Testis (tissue), 2 donors: ENCODE measurements around the gene TCF3.

Source experiments
- POLR2A ChIP-seq: fragments of 450-650 bp; IDR thresholded peaks from one replicate; pipeline ENCODE4 v1.6.1; 2017; ENCODE audit warnings: antibody characterized with exemption, mild to moderate bottlenecking, moderate library complexity
- TF ChIP-seq, protein P1 (sequence below), 3 experiments: fragments of 450-650 bp in 2 of 3; fragments of 200-600 bp in 1 of 3; sonication (generic) in 1 of 3; IDR thresholded peaks; one replicate each; pipeline ENCODE4 v1.5.1; 2016 to 2019; ENCODE audit warnings: antibody characterized with exemption in 3 of 3, mild to moderate bottlenecking in 2 of 3, moderate library complexity in 1 of 3

DNA sequence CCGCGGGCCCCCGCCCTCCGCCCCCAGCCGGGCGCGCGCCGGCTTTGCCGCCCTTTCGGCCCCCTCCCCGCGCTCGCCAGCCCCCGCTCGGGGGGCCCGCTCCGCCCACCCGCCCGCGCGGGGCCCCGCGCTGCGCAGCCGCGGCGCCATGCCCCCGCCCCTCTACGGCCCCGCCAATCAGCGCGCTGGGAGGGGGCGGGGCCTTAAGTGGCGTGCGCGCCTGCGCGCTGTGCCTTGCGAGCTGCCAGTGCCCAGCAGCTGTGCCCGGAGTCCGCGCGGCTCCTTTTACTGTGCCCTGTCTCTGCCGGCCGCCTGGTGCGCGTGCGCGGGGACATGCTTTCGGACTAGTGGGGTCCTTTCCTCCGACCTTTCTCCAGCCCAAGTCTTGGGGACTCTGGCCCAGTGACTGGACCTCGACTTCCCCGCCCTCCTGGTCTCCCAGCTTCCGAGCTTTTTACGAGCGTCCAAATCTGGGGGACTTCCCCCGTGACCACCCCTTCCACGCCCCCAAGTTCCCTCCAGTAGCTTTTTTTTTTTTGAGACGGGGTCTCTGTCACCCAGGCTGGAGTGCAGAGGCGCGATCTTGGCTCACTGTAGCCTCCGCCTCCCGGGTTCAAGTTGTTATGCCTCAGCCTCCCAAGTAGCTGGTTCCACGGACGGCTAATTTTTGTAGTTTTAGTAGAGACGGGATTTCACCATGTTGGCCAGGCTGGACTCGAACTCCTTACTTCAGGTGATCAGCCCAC lies 59.5 kb downstream of the TCF3 start, which contains the start of gene MBD3:
- no peak for TF ChIP-seq POLR2A
- TF ChIP-seq, protein P1, sequence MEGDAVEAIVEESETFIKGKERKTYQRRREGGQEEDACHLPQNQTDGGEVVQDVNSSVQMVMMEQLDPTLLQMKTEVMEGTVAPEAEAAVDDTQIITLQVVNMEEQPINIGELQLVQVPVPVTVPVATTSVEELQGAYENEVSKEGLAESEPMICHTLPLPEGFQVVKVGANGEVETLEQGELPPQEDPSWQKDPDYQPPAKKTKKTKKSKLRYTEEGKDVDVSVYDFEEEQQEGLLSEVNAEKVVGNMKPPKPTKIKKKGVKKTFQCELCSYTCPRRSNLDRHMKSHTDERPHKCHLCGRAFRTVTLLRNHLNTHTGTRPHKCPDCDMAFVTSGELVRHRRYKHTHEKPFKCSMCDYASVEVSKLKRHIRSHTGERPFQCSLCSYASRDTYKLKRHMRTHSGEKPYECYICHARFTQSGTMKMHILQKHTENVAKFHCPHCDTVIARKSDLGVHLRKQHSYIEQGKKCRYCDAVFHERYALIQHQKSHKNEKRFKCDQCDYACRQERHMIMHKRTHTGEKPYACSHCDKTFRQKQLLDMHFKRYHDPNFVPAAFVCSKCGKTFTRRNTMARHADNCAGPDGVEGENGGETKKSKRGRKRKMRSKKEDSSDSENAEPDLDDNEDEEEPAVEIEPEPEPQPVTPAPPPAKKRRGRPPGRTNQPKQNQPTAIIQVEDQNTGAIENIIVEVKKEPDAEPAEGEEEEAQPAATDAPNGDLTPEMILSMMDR (IDR thresholded peaks at IDR 0.05) = peak in 1 of 3 experiments; percentile 32
